Measurements from ENCODE around the gene NIM1K.

- no peak for TF ChIP-seq CTCF (IDR thresholded peaks at IDR 0.05)
- TF ChIP-seq POLR2A (IDR thresholded peaks at IDR 0.05), result no peak
- no peak for TF ChIP-seq POLR2AphosphoS5 (IDR thresholded peaks at IDR 0.05)
These were observed 90.0 kb downstream of the NIM1K start for GRCh38 chr5:43281840-43282658.
